HG03175 (cell line): ENCODE measurements around the gene LMOD3.

Source experiments
- ATAC-seq: cut with Tn5 transposase; IDR thresholded peaks from one replicate; pipeline ENCODE4 v1.9.1; 2021; ENCODE audit warnings: mild to moderate bottlenecking, moderate library complexity; ENCODE audit not compliant: unreplicated experiment

Gene LMOD3

GRCh38 chr3:69122403-69122802, at the start of gene LMOD3:
Gene LMOD3 (minus strand): TSS chr3:69122595. CDS start chr3:69122386, 209 bp downstream.
- no peak for ATAC-seq

DNA sequence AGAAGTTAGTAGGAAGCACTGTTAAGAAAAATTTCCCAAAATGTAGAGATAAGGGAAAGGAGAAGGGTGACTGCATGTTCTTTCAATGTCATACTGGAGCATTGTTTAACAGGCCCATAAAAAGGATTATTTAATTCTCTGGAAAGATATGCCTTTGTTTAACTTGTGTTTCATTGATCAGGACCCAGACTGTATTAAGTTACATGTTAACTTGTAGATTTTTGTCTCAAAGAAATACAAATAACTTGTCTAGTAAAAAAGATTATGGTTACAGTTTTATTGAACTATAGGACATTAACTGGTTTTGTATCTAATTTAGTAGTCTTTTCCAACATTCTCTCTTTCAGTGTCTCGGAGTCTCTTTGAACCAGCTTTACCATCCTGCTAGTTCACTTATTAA, 49.7 kb upstream of the LMOD3 start:
- no peak for ATAC-seq

- ATAC-seq: no peak
Measured at GRCh38 chr3:69166446-69166845, 44.1 kb upstream of the LMOD3 start.

GRCh38 chr3:69165744-69166143, 43.3 kb upstream of the LMOD3 start:
- ATAC-seq: no peak

- ATAC-seq: no peak
Measured at GRCh38 chr3:69164296-69164695, 41.9 kb upstream of the LMOD3 start.

DNA sequence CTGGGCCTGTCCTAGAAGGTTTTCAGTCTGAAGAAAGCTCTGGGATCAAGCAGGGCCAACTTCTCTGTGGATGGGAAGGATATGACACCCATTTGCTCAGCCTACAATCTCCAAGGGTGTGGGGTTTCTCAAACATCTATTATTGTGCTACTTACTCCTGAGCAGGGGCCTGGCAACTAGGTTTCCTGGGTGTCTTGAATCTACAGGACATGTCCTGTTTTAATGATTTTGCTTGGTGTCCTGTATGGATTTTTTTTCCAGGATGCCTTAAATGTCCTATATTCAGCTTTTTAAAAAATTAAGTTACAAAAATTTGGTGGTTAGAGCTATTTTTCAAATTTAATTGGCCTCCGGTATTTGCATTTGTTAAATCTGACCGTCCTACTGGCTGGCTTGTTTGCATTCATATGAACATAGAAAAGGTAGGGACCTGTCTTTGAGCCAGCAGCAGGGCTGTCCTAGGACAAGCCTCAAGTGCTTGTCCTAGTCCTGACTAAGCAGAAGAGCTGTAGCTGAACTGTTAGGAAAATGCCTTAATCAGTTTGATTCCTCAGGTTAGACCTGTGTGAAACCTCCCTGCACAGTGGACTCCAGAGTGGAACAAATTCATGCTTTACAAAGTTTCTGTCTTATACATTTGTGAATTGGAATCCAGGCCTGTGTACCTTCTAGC, 40.0 kb upstream of the LMOD3 start:
- ATAC-seq: no peak

DNA sequence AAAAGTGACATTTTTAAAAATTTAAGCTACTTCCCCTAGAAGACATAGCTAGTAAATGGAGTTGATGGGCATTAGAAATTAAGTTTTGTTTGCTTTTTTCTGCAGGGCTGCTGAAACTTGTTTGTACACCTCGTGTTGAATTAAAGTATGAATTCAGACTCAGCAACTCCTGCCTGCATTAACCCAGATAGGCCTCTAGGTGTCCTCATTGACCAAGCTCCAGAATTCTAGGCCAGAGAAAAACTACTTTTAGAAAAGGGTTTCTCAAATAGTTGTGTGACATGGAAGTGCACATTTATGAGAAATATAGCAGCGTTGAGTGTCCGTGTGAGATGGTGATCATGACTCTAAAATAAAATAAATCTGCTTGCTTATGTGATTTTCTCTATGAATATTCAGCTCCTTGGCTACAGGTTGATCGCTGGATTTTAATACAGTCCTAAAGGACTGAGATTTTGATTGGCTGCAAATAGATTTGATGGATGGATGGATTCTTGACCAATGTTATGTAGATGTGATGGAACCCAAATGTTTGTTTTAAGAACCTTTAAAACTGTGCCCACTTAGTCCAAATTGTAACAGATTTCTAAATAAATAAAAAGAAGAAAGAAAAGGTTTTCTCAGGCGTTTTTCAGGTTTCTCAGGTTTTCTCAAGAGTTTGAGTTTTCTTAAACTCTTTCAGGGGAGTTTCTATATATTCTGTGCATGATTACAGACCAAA, 39.4 kb upstream of the LMOD3 start:
- ATAC-seq: peak; percentile 65

DNA sequence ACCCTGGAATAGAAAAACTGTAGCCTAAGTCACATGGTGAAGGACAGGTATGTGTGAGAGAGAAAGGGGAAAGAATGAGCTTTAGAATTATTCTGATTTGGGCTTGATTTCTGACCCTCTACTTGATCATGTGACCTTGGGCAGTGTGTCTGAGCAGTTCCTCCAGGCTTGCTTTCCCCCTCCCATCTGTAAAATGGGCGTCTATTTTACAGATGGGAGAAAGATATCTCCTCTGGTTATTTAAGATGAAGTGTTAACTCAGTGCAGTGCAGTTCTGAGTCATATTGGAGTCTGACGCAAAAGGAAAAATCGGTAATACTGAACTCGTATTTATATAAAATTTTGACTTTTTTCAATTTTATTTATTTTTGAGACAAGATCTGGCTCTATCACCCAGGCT, 38.1 kb upstream of the LMOD3 start:
- ATAC-seq: no peak

- ATAC-seq: no peak
Measured at GRCh38 chr3:69160107-69160506, 37.7 kb upstream of the LMOD3 start.

- ATAC-seq: no peak
Measured at GRCh38 chr3:69149586-69149985, 27.2 kb upstream of the LMOD3 start.

- no peak for ATAC-seq
Measured at GRCh38 chr3:69145688-69146087, 23.3 kb upstream of the LMOD3 start.

DNA sequence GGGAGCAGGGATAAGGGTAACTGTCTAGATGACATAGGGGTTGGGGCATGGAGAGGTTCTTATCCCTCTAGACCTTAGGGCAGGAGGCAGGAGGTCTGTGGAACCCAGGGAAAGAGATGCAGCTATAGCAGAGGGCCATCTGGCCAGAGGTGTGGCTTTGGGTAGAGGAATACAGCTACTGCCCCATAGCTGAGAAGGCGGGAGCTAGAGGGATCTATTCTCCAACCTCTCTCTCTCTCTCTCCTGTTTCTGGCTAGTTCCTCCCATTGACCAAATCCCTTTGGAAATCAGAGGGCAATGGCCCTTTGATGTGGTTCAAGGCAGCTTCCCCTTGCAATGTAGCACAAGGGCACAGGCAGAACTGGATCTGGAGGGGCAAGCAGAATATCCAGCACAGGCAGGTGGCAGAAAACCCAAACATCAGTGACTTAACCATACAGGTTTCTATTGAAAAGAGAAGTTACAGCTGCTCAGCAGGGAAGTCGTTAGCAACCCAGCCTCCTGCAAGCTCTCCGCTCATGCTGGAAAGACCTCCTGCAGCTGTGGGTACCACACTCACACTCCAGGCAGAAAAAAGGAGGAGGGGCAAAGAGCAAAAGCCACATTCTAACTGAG, 22.3 kb upstream of the LMOD3 start:
- no peak for ATAC-seq

DNA sequence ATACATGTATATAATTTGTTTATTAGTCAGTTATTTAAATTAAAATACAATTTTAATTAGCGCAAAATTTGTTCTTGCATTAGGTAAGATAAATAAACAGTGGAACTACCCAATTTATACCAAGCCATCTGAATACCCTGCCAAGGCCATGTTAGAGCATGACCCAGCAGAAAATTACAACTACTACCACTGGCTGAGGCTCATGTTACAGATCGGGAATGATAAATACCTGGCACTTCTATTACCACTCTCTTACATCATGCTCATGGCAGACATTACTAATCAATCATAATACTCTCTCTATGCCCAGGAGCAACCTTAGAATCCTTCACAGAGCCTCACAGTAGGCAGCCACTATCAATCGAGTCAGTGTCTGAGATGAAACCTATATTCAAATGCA, 21.2 kb upstream of the LMOD3 start:
- ATAC-seq: no peak

GRCh38 chr3:69142797-69143454, 20.5 kb upstream of the LMOD3 start:
- no peak for ATAC-seq

- no peak for ATAC-seq
Measured at GRCh38 chr3:69142090-69142489, 19.7 kb upstream of the LMOD3 start.

DNA sequence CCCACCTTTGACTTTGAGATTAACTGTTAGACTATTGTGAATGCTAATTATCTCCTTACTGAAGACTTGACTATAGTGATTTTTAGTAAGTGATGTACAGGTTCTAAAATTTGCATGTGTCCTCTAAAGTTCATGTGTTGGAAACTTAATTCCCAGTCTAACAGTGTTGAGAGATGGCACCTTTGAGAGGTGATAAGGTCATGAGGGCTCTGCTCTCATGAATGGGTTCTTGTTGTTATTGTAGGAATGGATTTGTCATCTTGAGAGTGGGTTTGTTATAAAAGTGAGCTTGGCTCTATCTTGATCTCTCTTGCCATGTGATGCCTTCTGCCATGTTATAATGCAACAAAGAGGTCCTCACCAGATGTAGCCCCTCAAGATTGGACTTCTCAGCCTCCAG, 18.9 kb upstream of the LMOD3 start:
- ATAC-seq: no peak

GRCh38 chr3:69137412-69137811, 15.0 kb upstream of the LMOD3 start:
- no peak for ATAC-seq

DNA sequence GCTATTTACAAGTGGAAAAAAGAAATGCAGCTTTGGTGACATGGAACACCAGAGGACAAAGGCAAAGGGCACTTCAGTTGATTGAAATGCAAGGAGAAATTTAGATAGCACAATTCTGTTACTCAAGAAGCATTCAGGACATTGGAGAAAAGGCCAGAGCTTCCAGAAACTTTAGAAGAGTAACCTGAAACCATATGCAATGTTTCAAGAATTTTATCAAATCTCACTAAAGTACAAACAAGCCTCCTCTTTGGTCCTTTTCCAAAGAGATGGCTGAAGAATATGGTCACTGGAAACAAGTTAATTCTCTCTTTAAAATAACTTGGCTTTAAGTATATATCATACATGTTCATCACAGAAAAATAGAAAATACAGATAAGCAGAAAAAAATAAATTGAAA, 14.6 kb upstream of the LMOD3 start:
- ATAC-seq: no peak

GRCh38 chr3:69130689-69131088, 8.3 kb upstream of the LMOD3 start:
- ATAC-seq: peak; percentile 97

GRCh38 chr3:69129531-69129930, 7.1 kb upstream of the LMOD3 start:
- no peak for ATAC-seq

DNA sequence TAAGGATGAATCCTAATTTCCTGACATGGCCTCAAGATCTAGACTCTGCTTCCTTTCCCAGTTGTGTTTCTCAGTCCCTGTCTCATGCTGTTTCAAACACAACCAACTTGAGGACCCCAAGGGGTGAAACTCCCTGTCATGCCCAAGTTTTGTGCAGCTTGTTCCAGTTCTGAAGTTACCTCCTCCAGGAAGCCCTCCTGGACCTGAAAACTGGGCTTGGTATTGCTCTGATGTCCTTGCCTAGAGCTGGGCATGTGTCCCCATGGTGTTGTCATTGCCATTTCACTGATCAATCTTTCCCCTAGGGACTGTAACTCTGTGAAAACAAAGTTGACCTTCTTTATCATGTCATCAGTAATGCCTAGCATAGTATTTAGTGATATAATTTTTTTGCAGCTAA, 6.1 kb upstream of the LMOD3 start:
- ATAC-seq: no peak

GRCh38 chr3:69126999-69127398, 4.6 kb upstream of the LMOD3 start:
- ATAC-seq: no peak
